A673 (cell line): Measurements from ENCODE around the gene FAM131B. TPM values are rescaled to one million over a fixed set of nuclear protein-coding genes. Genes with fewer than 3 reads are reported as not detected.

Source experiments
- BruUV-seq: library from RNA; stranded (reverse); fragments of 400-500 nt; replicated peaks from 2 replicates; lab custom pipeline; 2021; lab: Mats Ljungman, UMichigan
- CTCF ChIA-PET: fragments of 300-600 bp; sonication (Branson Sonifier 250); formaldehyde crosslinking; loops from one replicate; lab custom pipeline; 2022; ENCODE audit warnings: antibody characterized with exemption; lab: Charles Lee
- POLR2A ChIA-PET: fragments of 300-600 bp; sonication (Branson Sonifier 250); formaldehyde crosslinking; loops from one replicate; lab custom pipeline; 2022; ENCODE audit warnings: antibody characterized with exemption; ENCODE audit not compliant: low non-redundant PET; lab: Charles Lee
- DNase-seq: peaks from one replicate; pipeline ENCODE4 v3.0.0-alpha.2; 2015; ENCODE audit warnings: low spot score
- H3K27ac ChIP-seq: fragments of 200-600 bp; sonication (generic); 2 replicates; pipeline ENCODE4 v1.5.1; 2016; ENCODE audit warnings: mixed run types, low read depth, mild to moderate bottlenecking, mixed read lengths, antibody characterized with exemption, low read length; ENCODE audit not compliant: poor library complexity, severe bottlenecking
- H3K27me3 ChIP-seq: fragments of 200-600 bp; sonication (generic); replicated peaks from 2 replicates; pipeline ENCODE4 v1.6.1; 2017; ENCODE audit warnings: mixed run types, low read depth, mild to moderate bottlenecking, mixed read lengths, antibody characterized with exemption, low read length; ENCODE audit not compliant: insufficient read depth, poor library complexity
- H3K36me3 ChIP-seq: fragments of 200-600 bp; sonication (generic); 2 replicates; pipeline ENCODE4 v1.6.1; 2016; ENCODE audit warnings: mixed run types, mild to moderate bottlenecking, mixed read lengths, antibody characterized with exemption, low read length; ENCODE audit not compliant: insufficient read depth, poor library complexity, severe bottlenecking
- H3K4me1 ChIP-seq: fragments of 200-600 bp; sonication (generic); 2 replicates; pipeline ENCODE4 v1.6.1; 2017; ENCODE audit warnings: mixed run types, mild to moderate bottlenecking, mixed read lengths, antibody characterized with exemption, low read length; ENCODE audit not compliant: insufficient read depth, poor library complexity, severe bottlenecking
- H3K4me3 ChIP-seq: fragments of 200-600 bp; sonication (generic); 2 replicates; pipeline ENCODE4 v1.5.1; 2016; ENCODE audit warnings: low read depth, mixed run types, mild to moderate bottlenecking, mixed read lengths, low read length; ENCODE audit not compliant: poor library complexity, severe bottlenecking
- H3K9me3 ChIP-seq: fragments of 200-600 bp; sonication (generic); 2 replicates; pipeline ENCODE4 v1.6.1; 2016; ENCODE audit warnings: mixed run types, low read depth, mild to moderate bottlenecking, mixed read lengths, antibody characterized with exemption, low read length; ENCODE audit not compliant: poor library complexity, severe bottlenecking
- EZH2 ChIP-seq: fragments of 200-600 bp; sonication (generic); IDR thresholded peaks from 2 replicates; pipeline ENCODE4 v1.6.1; 2017; ENCODE audit warnings: borderline replicate concordance, low read depth, mild to moderate bottlenecking, mixed read lengths, antibody characterized with exemption, low read length; ENCODE audit not compliant: poor library complexity, severe bottlenecking
- intact Hi-C: fragments of 100-400 bp; cut with micrococcal nuclease; formaldehyde crosslinking; loops from one replicate; pipeline ENCODE4 v1.10.0; 2022; ENCODE audit not compliant: unreplicated experiment
- total RNA-seq: library from RNA; stranded (reverse); gene quantifications from 2 replicates; pipeline ENCODE4 v1.2.3, GENCODE V29; 2021
- TF ChIP-seq, protein P1 (sequence below): fragments of 300-800, 200-600 bp; sonication (generic); conservative IDR thresholded peaks from 2 replicates; pipeline ENCODE4 v1.5.1; 2017; ENCODE audit warnings: low read depth, mild to moderate bottlenecking, antibody characterized with exemption, low read length, moderate library complexity, mixed read lengths

Gene FAM131B
- total RNA-seq, 1 experiment from 2014 or later, result 1.9 TPM

DNA sequence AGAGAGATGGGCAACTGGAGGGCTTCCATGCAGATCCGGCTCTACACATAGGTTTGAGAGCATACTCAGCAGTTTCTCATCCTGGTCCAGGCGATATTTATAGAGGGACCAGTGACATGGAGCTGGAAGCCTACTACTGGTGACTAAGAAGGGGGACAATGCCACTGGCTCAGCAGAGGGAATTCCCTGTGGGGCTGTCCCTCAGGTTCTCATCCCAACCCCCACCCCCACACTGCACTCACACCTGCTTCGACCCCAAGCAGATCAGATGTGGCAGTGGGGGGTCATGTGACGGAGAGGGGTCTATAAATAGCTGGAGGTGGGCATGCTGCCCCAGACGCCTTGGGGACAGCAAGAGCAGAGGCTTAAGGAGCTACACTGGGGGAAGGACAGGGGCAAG, 46.7 kb downstream of the FAM131B start, which contains the start of gene CLCN1:
TSS of gene CLCN1 (plus strand) at position 336 of the 400 bp plus-strand sequence. CDS start 102 bp downstream, outside the sequence.
- H3K9me3 ChIP-seq, result no peaks in the 10 kb centered on the region
- BruUV-seq, result no TSS peak
- TF ChIP-seq, protein P1, sequence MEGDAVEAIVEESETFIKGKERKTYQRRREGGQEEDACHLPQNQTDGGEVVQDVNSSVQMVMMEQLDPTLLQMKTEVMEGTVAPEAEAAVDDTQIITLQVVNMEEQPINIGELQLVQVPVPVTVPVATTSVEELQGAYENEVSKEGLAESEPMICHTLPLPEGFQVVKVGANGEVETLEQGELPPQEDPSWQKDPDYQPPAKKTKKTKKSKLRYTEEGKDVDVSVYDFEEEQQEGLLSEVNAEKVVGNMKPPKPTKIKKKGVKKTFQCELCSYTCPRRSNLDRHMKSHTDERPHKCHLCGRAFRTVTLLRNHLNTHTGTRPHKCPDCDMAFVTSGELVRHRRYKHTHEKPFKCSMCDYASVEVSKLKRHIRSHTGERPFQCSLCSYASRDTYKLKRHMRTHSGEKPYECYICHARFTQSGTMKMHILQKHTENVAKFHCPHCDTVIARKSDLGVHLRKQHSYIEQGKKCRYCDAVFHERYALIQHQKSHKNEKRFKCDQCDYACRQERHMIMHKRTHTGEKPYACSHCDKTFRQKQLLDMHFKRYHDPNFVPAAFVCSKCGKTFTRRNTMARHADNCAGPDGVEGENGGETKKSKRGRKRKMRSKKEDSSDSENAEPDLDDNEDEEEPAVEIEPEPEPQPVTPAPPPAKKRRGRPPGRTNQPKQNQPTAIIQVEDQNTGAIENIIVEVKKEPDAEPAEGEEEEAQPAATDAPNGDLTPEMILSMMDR, result no peak
- no peak for TF ChIP-seq EZH2
- H3K4me3 ChIP-seq, result no peak within 1 kb of the TSS
- H3K4me1 ChIP-seq, result no peaks in the 10 kb centered on the region
- H3K36me3 ChIP-seq, result no peaks in the 10 kb centered on the region
- ChIA-PET CTCF (no interaction called here), POLR2A (no interaction called here)
- intact Hi-C loops, result no loop called here
- H3K27me3 ChIP-seq, result no peaks in the 10 kb centered on the region
- no peak for DNase-seq
- no peak within 1 kb of the TSS for H3K27ac ChIP-seq

DNA sequence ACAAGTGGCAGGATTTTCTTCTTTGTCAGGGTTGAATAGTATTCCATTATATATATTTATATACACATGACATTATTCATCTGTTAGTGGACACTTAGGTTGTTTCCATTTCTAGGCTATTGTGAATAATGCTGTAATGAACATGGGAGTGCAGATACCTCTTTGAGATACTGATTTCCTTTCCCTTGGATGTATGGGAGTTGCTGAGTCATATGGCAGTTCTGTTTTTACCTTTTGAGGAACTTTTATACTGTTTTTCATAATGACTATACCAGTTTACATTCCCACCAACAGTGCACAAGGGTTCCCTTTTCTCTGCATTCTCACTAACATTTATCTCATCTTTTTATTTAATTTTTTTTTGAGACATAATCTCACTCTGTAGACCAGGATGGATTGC, 48.4 kb downstream of the FAM131B start:
- H3K27me3 ChIP-seq, result no peaks in the 10 kb centered on the region
- no peak for DNase-seq
- H3K36me3 ChIP-seq, result no peaks in the 10 kb centered on the region
- BruUV-seq, result no TSS peak
- TF ChIP-seq, protein P1, result no peak
- no peak for TF ChIP-seq EZH2
- H3K4me3 ChIP-seq, result no peak overlapping the region
- no peaks in the 10 kb centered on the region for H3K4me1 ChIP-seq
- H3K27ac ChIP-seq, result no peak overlapping the region
- ChIA-PET POLR2A (no interaction called here), CTCF (no interaction called here)
- H3K9me3 ChIP-seq, result no peaks in the 10 kb centered on the region
- intact Hi-C loops, result no loop called here

DNA sequence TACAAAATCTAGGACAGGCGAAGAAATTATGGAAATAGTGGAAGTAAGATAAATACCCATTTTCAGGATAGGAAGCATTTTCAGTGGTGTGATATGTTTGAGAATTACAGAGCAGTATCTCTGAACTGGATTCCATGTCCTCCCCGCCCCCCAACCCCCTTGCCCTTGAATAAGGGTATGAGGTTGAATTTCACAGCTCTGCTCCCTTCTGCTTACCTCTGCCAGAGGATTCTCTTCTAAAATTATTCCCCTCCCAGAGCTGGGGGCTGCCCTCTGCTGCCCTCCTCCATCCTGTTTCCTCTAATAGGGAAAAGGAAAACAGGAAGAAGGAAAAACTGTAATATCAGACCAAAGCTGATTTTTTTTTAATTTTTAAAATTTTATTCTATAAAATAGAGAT, 53.9 kb downstream of the FAM131B start:
- Histone ChIP-seq H3K36me3 (peaks cover 51% of the 10 kb centered on the region), H3K27ac (no peak overlapping the region), H3K4me1 (no peaks in the 10 kb centered on the region), H3K9me3 (no peaks in the 10 kb centered on the region), H3K4me3 (no peak overlapping the region), H3K27me3 (no peaks in the 10 kb centered on the region)
- intact Hi-C loops, result loop anchor here (5.0 kb wide), 1 partner anchor 109 kb away; no protein-coding TSS in a partner anchor
- POLR2A ChIA-PET, result no interaction called here
- no TSS peak for BruUV-seq
- DNase-seq, result no peak
- TF ChIP-seq EZH2, result no peak
- TF ChIP-seq, protein P1, result no peak
- CTCF ChIA-PET, result interaction anchor here (0.7 to 1.6 kb wide), 2 partner anchors 16 to 68 kb away, joined by 4 to 9 read pairs; no protein-coding TSS in a partner anchor
